VCaP (cell line): Measurements from ENCODE around the gene MFAP4.

Experiments used
- H3K27ac ChIP-seq: fragments of 450-650 bp; 2 replicates; pipeline ENCODE4 v1.5.1; 2017
- CTCF ChIP-seq: fragments of 450-650 bp; conservative IDR thresholded peaks from 2 replicates; pipeline ENCODE4 v1.5.1; 2017; ENCODE audit warnings: mild to moderate bottlenecking, moderate library complexity

MFAP4 gene

GRCh38 chr17:19348806-19349205 lies 38.2 kb downstream of the MFAP4 start:
- no peak overlapping the region for H3K27ac ChIP-seq
- no peak for TF ChIP-seq CTCF

GRCh38 chr17:19348081-19348650 lies 38.8 kb downstream of the MFAP4 start:
- no peak for TF ChIP-seq CTCF
- no peak overlapping the region for H3K27ac ChIP-seq

- no peak overlapping the region for H3K27ac ChIP-seq
- TF ChIP-seq CTCF: no peak
Measured at GRCh38 chr17:19347323-19348080, 39.5 kb downstream of the MFAP4 start.

- no peak for TF ChIP-seq CTCF
- H3K27ac ChIP-seq: no peak overlapping the region
Measured at GRCh38 chr17:19346351-19347255, 40.4 kb downstream of the MFAP4 start.

GRCh38 chr17:19345486-19346350 lies 41.3 kb downstream of the MFAP4 start:
- TF ChIP-seq CTCF: no peak
- H3K27ac ChIP-seq: no peak overlapping the region

- H3K27ac ChIP-seq: no peak overlapping the region
- TF ChIP-seq CTCF: no peak
Measured at GRCh38 chr17:19345067-19345460, 41.9 kb downstream of the MFAP4 start.
